GM12878 (cell line): Measurements from ENCODE around the gene RNF223. TPM values are rescaled to one million over a fixed set of nuclear protein-coding genes. Genes with fewer than 3 reads are reported as not detected.

ENCODE experiments used
- ATAC-seq: fragments of 200-7000 bp; cut with Tn5 transposase; 3 replicates; pipeline ENCODE4 v1.9.1; 2020; ENCODE audit warnings: mild to moderate bottlenecking, moderate library complexity
- BruUV-seq: library from RNA; stranded (reverse); fragments of 400-500 nt; replicated peaks from 2 replicates; lab custom pipeline; 2021; lab: Mats Ljungman, UMichigan
- CTCF ChIA-PET: fragments of 300-600 bp; sonication (Branson Sonifier 250); formaldehyde crosslinking; extraction: SDS; loops from one replicate; lab custom pipeline; 2021; ENCODE audit warnings: inconsistent platforms; lab: Yijun Ruan, JAX
- POLR2A ChIA-PET: fragments of 350-600 bp; formaldehyde crosslinking; extraction: SDS; loops from one replicate; lab custom pipeline; 2021; ENCODE audit warnings: inconsistent platforms; lab: Charles Lee
- RAD21 ChIA-PET: fragments of 300-600 bp; sonication (Branson Sonifier 250); formaldehyde crosslinking; loops from one replicate; lab custom pipeline; 2023; ENCODE audit warnings: antibody characterized with exemption; ENCODE audit not compliant: unreplicated experiment; lab: Charles Lee
- SMC1A ChIA-PET: fragments of 300-600 bp; sonication (Branson Sonifier 250); formaldehyde crosslinking; loops from one replicate; lab custom pipeline; 2023; ENCODE audit not compliant: unreplicated experiment, uncharacterized antibody; lab: Charles Lee
- DNase-seq: peaks from one replicate; pipeline ENCODE4 v3.0.0-alpha.2; 2011; ENCODE audit warnings: low read depth, low spot score
- FAIRE-seq: peaks from 3 replicates; lab custom pipeline; 2011; peaks lifted over from hg19 to GRCh38; lab: Jason Lieb, UNC
- H2AFZ ChIP-seq: 2 replicates; pipeline ENCODE4 v1.6.0; 2011; ENCODE audit warnings: low read depth, low read length, control low read depth; ENCODE audit not compliant: control insufficient read depth
- H3K27ac ChIP-seq: 2 replicates; pipeline ENCODE4 v1.5.1; 2011; ENCODE audit warnings: control low read depth; ENCODE audit not compliant: control insufficient read depth, insufficient read depth
- H3K27me3 ChIP-seq, 2 experiments: replicated peaks in 1 of 2; 2 replicates each; pipeline versions ENCODE4 v1.6.0 to v1.6.1; 2011; ENCODE audit warnings: low read length in 1 of 2; ENCODE audit not compliant: control insufficient read depth in 2 of 2, insufficient read depth in 2 of 2
- H3K36me3 ChIP-seq, 2 experiments: 2 replicates each; pipeline ENCODE4 v1.5.1; 2011; ENCODE audit warnings: low read length in 1 of 2; ENCODE audit not compliant: control insufficient read depth in 2 of 2, insufficient read depth in 2 of 2
- H3K4me1 ChIP-seq: 2 replicates; pipeline ENCODE4 v1.6.1; 2011; ENCODE audit warnings: mild to moderate bottlenecking, low read length, moderate library complexity, mixed read lengths; ENCODE audit not compliant: control insufficient read depth, insufficient read depth
- H3K4me2 ChIP-seq: 2 replicates; pipeline ENCODE4 v1.6.0; 2011; ENCODE audit warnings: control low read depth; ENCODE audit not compliant: control insufficient read depth, insufficient read depth
- H3K4me3 ChIP-seq: fragments of 200-600 bp; sonication (generic); 2 replicates; pipeline ENCODE4 v1.5.1; 2016
- H3K79me2 ChIP-seq: 2 replicates; pipeline ENCODE4 v1.6.0; 2011; ENCODE audit warnings: low read length; ENCODE audit not compliant: control insufficient read depth, insufficient read depth
- H3K9ac ChIP-seq: 2 replicates; pipeline ENCODE4 v1.8.0; 2011; ENCODE audit warnings: low read length, control low read depth, mixed read lengths; ENCODE audit not compliant: control insufficient read depth, insufficient read depth
- H3K9me3 ChIP-seq: replicated peaks from 3 replicates; pipeline ENCODE4 v1.5.1; 2011; ENCODE audit warnings: mild to moderate bottlenecking, low read length; ENCODE audit not compliant: control insufficient read depth, insufficient read depth
- H4K20me1 ChIP-seq: 2 replicates; pipeline ENCODE4 v1.6.0; 2011; ENCODE audit not compliant: control insufficient read depth, insufficient read depth
- E2F8 ChIP-seq: fragments of 450-650 bp; IDR thresholded peaks from 2 replicates; pipeline ENCODE4 v1.6.1; 2018; ENCODE audit warnings: mild to moderate bottlenecking, low read depth, moderate library complexity; ENCODE audit not compliant: partially characterized antibody
- ESRRA ChIP-seq: IDR thresholded peaks from 2 replicates; pipeline ENCODE4 v1.6.1; 2012; ENCODE audit warnings: mild to moderate bottlenecking, low read length, improper control_type of control experiment
- HSF1 ChIP-seq: fragments of 150-350 bp; IDR thresholded peaks from 2 replicates; pipeline ENCODE4 v1.6.1; 2014; ENCODE audit warnings: mild to moderate bottlenecking, low read depth, low read length
- NFXL1 ChIP-seq: fragments of 450-650 bp; IDR thresholded peaks from 2 replicates; pipeline ENCODE4 v1.6.1; 2017; ENCODE audit warnings: antibody characterized with exemption, mild to moderate bottlenecking, borderline replicate concordance
- PKNOX1 ChIP-seq: fragments of 450-650 bp; IDR thresholded peaks from 2 replicates; pipeline ENCODE4 v1.6.1; 2016; ENCODE audit warnings: mild to moderate bottlenecking
- RCOR1 ChIP-seq: conservative IDR thresholded peaks from 2 replicates; pipeline ENCODE4 v1.6.1; 2012; ENCODE audit warnings: low read depth, low read length, improper control_type of control experiment
- SMC3 ChIP-seq: IDR thresholded peaks from 2 replicates; pipeline ENCODE4 v1.6.1; 2011; ENCODE audit warnings: low read length, improper control_type of control experiment, borderline replicate concordance
- TCF3 ChIP-seq: IDR thresholded peaks from 2 replicates; pipeline ENCODE4 v1.6.1; 2012; ENCODE audit warnings: low read depth, mild to moderate bottlenecking, low read length, borderline replicate concordance; ENCODE audit not compliant: insufficient read depth
- ZBTB33 ChIP-seq: fragments of 450-650 bp; IDR thresholded peaks from 2 replicates; pipeline ENCODE4 v1.6.1; 2017; ENCODE audit warnings: mild to moderate bottlenecking
- WGBS: methylation state at CpG from one replicate; pipeline ENCODE4 v1.1.6; 2016; ENCODE audit warnings: low lambda C conversion rate; ENCODE audit not compliant: insufficient replicate concordance, insufficient coverage; ENCODE audit errors: missing lambda C conversion rate; 5-methylcytosine and 5-hydroxymethylcytosine counted together
- in situ Hi-C: fragments of 300-500 bp; cut with MboI; formaldehyde crosslinking; loops from 9 replicates; pipeline ENCODE4 v1.14.3; 2018; ENCODE audit warnings: mixed read lengths
- intact Hi-C: fragments of 100-400 bp; cut with micrococcal nuclease; formaldehyde crosslinking; loops from one replicate; pipeline ENCODE4 v1.14.2; 2022; ENCODE audit not compliant: unreplicated experiment
- polyA plus RNA-seq, 11 experiments: library from polyadenylated mRNA; depleted of rRNA in 4 of 11; unstranded in 6 of 11; stranded (reverse) in 5 of 11; fragments of >200 nt; fragmentation: Nextera tagmentation in 4 of 11; fragmentation: Illumina TruSeq in 1 of 11; extraction: Ambion mirVana in 4 of 11; extraction: Trizol in 1 of 11; gene quantifications; 1 replicate in 1 of 11; 2 replicates in 10 of 11; pipeline versions ENCODE4 v1.2.1 to v1.2.3, GENCODE V29; 2011 to 2016; ENCODE audit warnings: inconsistent platforms in 2 of 11, missing spikeins in 2 of 11, low read depth in 1 of 11
- total RNA-seq, 4 experiments: library from RNA; depleted of rRNA in 3 of 4; stranded (reverse); fragments of >200 nt in 3 of 4; fragmentation: Illumina TruSeq in 1 of 4; extraction: Trizol in 1 of 4; gene quantifications; 2 replicates each; pipeline versions ENCODE4 v1.2.1 to v1.2.3, GENCODE V29; 2013 to 2021

Gene RNF223
- total and polyA plus RNA-seq, 10 of the 15 experiments (the other 5 are each of a cell fraction or from before 2014, with no cell fraction given), result 0.06 TPM; not detected in 9

- BruUV-seq, result no TSS peak
- POLR2A ChIA-PET, result no interaction called here
- 95% methylated on average over 29 of the region's 29 CpGs for WGBS
- TF ChIP-seq SMC3 (no peak), E2F8 (no peak), TCF3 (0 out of 2 replicates have a peak, but pooled peaks have one; percentile 18)
- TF ChIP-seq, all 136 proteins: peak for 1
- H3K9ac ChIP-seq, result no peak overlapping the region
- no peaks in the 10 kb centered on the region for H3K27me3 ChIP-seq
- ATAC-seq, result no peak
- H3K79me2 ChIP-seq, result peaks cover 9% of the 10 kb centered on the region
- CTCF ChIA-PET, result interaction anchor here (1.3 kb wide), 1 partner anchor 12 kb away, joined by 3 read pairs; no protein-coding TSS in a partner anchor
- intact Hi-C loops (no loop called here), in situ Hi-C loops (no loop called here)
- no peak for FAIRE-seq
- H2AFZ ChIP-seq, result no peak overlapping the region
- H3K4me2 ChIP-seq, result no peak overlapping the region
- DNase-seq, result no peak
- SMC1A ChIA-PET, result no interaction called here
- no peak overlapping the region for H3K4me3 ChIP-seq
- peaks cover 11% of the 10 kb centered on the region; the same call in 2 of the 3 replicates for H3K9me3 ChIP-seq
- H3K36me3 ChIP-seq, result peaks cover 0 to 2% of the 10 kb centered on the region in 2 experiments; a peak in 1 of 4 replicates
- no peaks in the 10 kb centered on the region; the same call in 1 of the 2 replicates for H3K4me1 ChIP-seq
- no peak overlapping the region for H3K27ac ChIP-seq
- no peaks in the 10 kb centered on the region for H4K20me1 ChIP-seq
- RAD21 ChIA-PET, result interaction anchor here (0.6 kb wide), 1 partner anchor 163 kb away, joined by 4 read pairs; the partner anchor contains the start of gene UBE2J2
Observed at GRCh38 chr1:1110561-1110971, 36.5 kb upstream of the RNF223 start.

- H3K79me2 ChIP-seq, result peaks cover 4% of the 10 kb centered on the region
- H3K4me3 ChIP-seq, result no peak overlapping the region
- ChIA-PET SMC1A (no interaction called here), POLR2A (no interaction called here), CTCF (no interaction called here), RAD21 (no interaction called here)
- peaks cover 11% of the 10 kb centered on the region; the same call in 2 of the 3 replicates for H3K9me3 ChIP-seq
- H3K9ac ChIP-seq, result no peak overlapping the region
- H3K27ac ChIP-seq, result no peak overlapping the region
- FAIRE-seq (no peak), ATAC-seq (no peak), DNase-seq (no peak)
- intact Hi-C loops (no loop called here), in situ Hi-C loops (no loop called here)
- H3K36me3 ChIP-seq, result peaks cover 0 to 2% of the 10 kb centered on the region in 2 experiments; a peak in 1 of 4 replicates
- 97% methylated on average over 14 of the region's 14 CpGs for WGBS
- no TSS peak for BruUV-seq
- no peaks in the 10 kb centered on the region for H4K20me1 ChIP-seq
- no peak overlapping the region for H3K4me2 ChIP-seq
- no peak overlapping the region for H2AFZ ChIP-seq
- no peaks in the 10 kb centered on the region for H3K27me3 ChIP-seq
- no peaks in the 10 kb centered on the region for H3K4me1 ChIP-seq
- TF ChIP-seq PKNOX1 (no peak), HSF1 (no peak), ESRRA (no peak), NFXL1 (no peak), ZBTB33 (no peak), RCOR1 (no peak)
Observed at GRCh38 chr1:1109743-1110142, 35.6 kb upstream of the RNF223 start.
